CD8-positive, alpha-beta memory T cell (primary cell): ENCODE data around the gene COPB2. TPM values are rescaled to one million over a fixed set of nuclear protein-coding genes. Genes with fewer than 3 reads are reported as not detected.
A peak's percentile ranks its signal among the peaks of the same experiment; 100 is the strongest.

Source experiments
- CTCF ChIA-PET: fragments of 350-600 bp; sonication (Branson Sonifier 250); formaldehyde crosslinking; loops from one replicate; lab custom pipeline; 2021; ENCODE audit warnings: antibody characterized with exemption; lab: Charles Lee
- POLR2A ChIA-PET: fragments of 350-600 bp; sonication (Branson Sonifier 250); formaldehyde crosslinking; loops from one replicate; lab custom pipeline; 2021; ENCODE audit warnings: antibody characterized with exemption; lab: Charles Lee
- DNase-seq, 5 donors: peaks; one replicate each; pipeline versions ENCODE4 v3.0.0 to v3.0.0-alpha.2; 2020 to 2022; ENCODE audit warnings: mixed read lengths in 1 of 5
- H3K27ac ChIP-seq: one replicate; pipeline ENCODE4 v1.7.0; 2013; ENCODE audit warnings: low read depth, mild to moderate bottlenecking, low read length, moderate library complexity
- H3K27me3 ChIP-seq: 2 replicates; pipeline ENCODE4 v1.7.0; 2013; ENCODE audit warnings: low read length, mild to moderate bottlenecking; ENCODE audit not compliant: insufficient read depth, poor library complexity, severe bottlenecking
- H3K36me3 ChIP-seq: 2 replicates; pipeline ENCODE4 v1.7.0; 2013; ENCODE audit warnings: mild to moderate bottlenecking, low read length, moderate library complexity; ENCODE audit not compliant: insufficient read depth
- H3K4me1 ChIP-seq: 2 replicates; pipeline ENCODE4 v1.7.0; 2013; ENCODE audit warnings: mild to moderate bottlenecking, low read length, moderate library complexity; ENCODE audit not compliant: insufficient read depth
- H3K4me3 ChIP-seq: 2 replicates; pipeline ENCODE4 v1.7.0; 2013; ENCODE audit warnings: mild to moderate bottlenecking, low read length
- H3K9me3 ChIP-seq: 2 replicates; pipeline ENCODE4 v1.7.0; 2013; ENCODE audit warnings: mild to moderate bottlenecking, low read length
- H3K27ac Mint-ChIP-seq, 8 donors: one replicate each; pipeline ENCODE4 v1.8.0; 2020 to 2021; ENCODE audit warnings: mixed read lengths in 8 of 8, mild to moderate bottlenecking in 6 of 8, inconsistent platforms in 3 of 8, moderate library complexity in 3 of 8
- H3K27me3 Mint-ChIP-seq, 2 donors: one replicate each; pipeline ENCODE4 v1.8.0; 2020 to 2021; ENCODE audit warnings: mixed read lengths in 2 of 2, mild to moderate bottlenecking in 1 of 2, moderate library complexity in 1 of 2
- H3K36me3 Mint-ChIP-seq, 3 donors: one replicate each; pipeline ENCODE4 v1.8.0; 2020 to 2021; ENCODE audit warnings: mixed read lengths in 3 of 3, inconsistent platforms in 1 of 3, mild to moderate bottlenecking in 1 of 3
- H3K4me1 Mint-ChIP-seq, 3 donors: one replicate each; pipeline ENCODE4 v1.8.0; 2020 to 2021; ENCODE audit warnings: mixed read lengths in 3 of 3, inconsistent platforms in 1 of 3, mild to moderate bottlenecking in 1 of 3
- H3K4me3 Mint-ChIP-seq, 7 donors: one replicate each; pipeline ENCODE4 v1.8.0; 2020 to 2021; ENCODE audit warnings: mixed read lengths in 7 of 7, mild to moderate bottlenecking in 6 of 7, moderate library complexity in 4 of 7, inconsistent platforms in 2 of 7
- H3K9me3 Mint-ChIP-seq, 5 donors: one replicate each; pipeline ENCODE4 v1.8.0; 2020 to 2022; ENCODE audit warnings: mixed read lengths in 5 of 5, mild to moderate bottlenecking in 3 of 5, moderate library complexity in 2 of 5, inconsistent platforms in 1 of 5
- polyA plus RNA-seq: library from polyadenylated mRNA; unstranded; fragments of 300-500 nt; fragmentation: Illumina TruSeq; gene quantifications from one replicate; pipeline ENCODE4 v1.2.3, GENCODE V29; 2021
- total RNA-seq, 2 experiments: library from RNA; stranded (reverse); gene quantifications; one replicate each; pipeline ENCODE4 v1.2.3, GENCODE V29; 2021

COPB2 gene
- total and polyA plus RNA-seq, 3 experiments from 2014 or later = 64.0 to 92.9 (median 91.8) TPM

GRCh38 chr3:139326131-139326530, 63.3 kb downstream of the COPB2 start:
- H3K4me3 Mint-ChIP-seq = no peak overlapping the region
- ChIA-PET POLR2A (no interaction called here), CTCF (interaction anchor here (1.5 kb wide), 1 partner anchor 390 kb away, joined by 6 read pairs; no protein-coding TSS in a partner anchor)
- peaks cover 11% of the 10 kb centered on the region for H3K4me1 ChIP-seq
- H3K36me3 ChIP-seq = no peaks in the 10 kb centered on the region
- H3K4me3 ChIP-seq = no peak overlapping the region
- no peaks in the 10 kb centered on the region for H3K9me3 Mint-ChIP-seq
- peaks cover 14 to 17% of the 10 kb centered on the region in 2 donors for H3K27me3 Mint-ChIP-seq
- DNase-seq = no peak
- no peaks in the 10 kb centered on the region for H3K36me3 Mint-ChIP-seq
- no peaks in the 10 kb centered on the region for H3K9me3 ChIP-seq
- no peaks in the 10 kb centered on the region for H3K27me3 ChIP-seq
- peak overlapping the region in 1 of 8 donors; percentile 51 for H3K27ac Mint-ChIP-seq
- peaks cover 7 to 25% (median 7%) of the 10 kb centered on the region in 3 donors for H3K4me1 Mint-ChIP-seq
- H3K27ac ChIP-seq = no peak overlapping the region

- Histone ChIP-seq H3K27ac (no peak overlapping the region), H3K9me3 (no peaks in the 10 kb centered on the region), H3K4me1 (peaks cover 11% of the 10 kb centered on the region), H3K36me3 (no peaks in the 10 kb centered on the region), H3K27me3 (no peaks in the 10 kb centered on the region), H3K4me3 (no peak overlapping the region)
- ChIA-PET CTCF (interaction anchor here (0.8 to 1.5 kb wide), 2 partner anchors 390 kb away, joined by 3 to 6 read pairs; no protein-coding TSS in a partner anchor), POLR2A (no interaction called here)
- H3K27ac Mint-ChIP-seq = no peak overlapping the region
- peaks cover 12 to 13% of the 10 kb centered on the region in 2 donors for H3K27me3 Mint-ChIP-seq
- peaks cover 7 to 25% (median 7%) of the 10 kb centered on the region in 3 donors for H3K4me1 Mint-ChIP-seq
- H3K4me3 Mint-ChIP-seq = no peak overlapping the region
- DNase-seq = no peak
- H3K9me3 Mint-ChIP-seq = no peaks in the 10 kb centered on the region
- no peaks in the 10 kb centered on the region for H3K36me3 Mint-ChIP-seq
Observed at GRCh38 chr3:139325551-139325950, 63.9 kb downstream of the COPB2 start.

GRCh38 chr3:139324456-139324855, 65.0 kb downstream of the COPB2 start:
- CTCF ChIA-PET = no interaction called here
- Mint-ChIP-seq H3K4me1 (peaks cover 4 to 16% (median 5%) of the 10 kb centered on the region in 3 donors), H3K4me3 (no peak overlapping the region), H3K36me3 (no peaks in the 10 kb centered on the region), H3K27ac (no peak overlapping the region), H3K9me3 (no peaks in the 10 kb centered on the region), H3K27me3 (peaks cover 2 to 9% of the 10 kb centered on the region in 2 donors)
- DNase-seq = no peak
- Histone ChIP-seq H3K9me3 (no peaks in the 10 kb centered on the region), H3K4me3 (no peak overlapping the region), H3K4me1 (peaks cover 7% of the 10 kb centered on the region), H3K27ac (no peak overlapping the region), H3K27me3 (no peaks in the 10 kb centered on the region), H3K36me3 (no peaks in the 10 kb centered on the region)
- POLR2A ChIA-PET = no interaction called here

GRCh38 chr3:139323146-139323545, 66.3 kb downstream of the COPB2 start:
- Mint-ChIP-seq H3K27me3 (peaks cover 4 to 11% of the 10 kb centered on the region in 2 donors), H3K27ac (no peak overlapping the region), H3K4me1 (peaks cover 0 to 4% (median 0%) of the 10 kb centered on the region in 3 donors), H3K9me3 (no peaks in the 10 kb centered on the region), H3K36me3 (no peaks in the 10 kb centered on the region), H3K4me3 (no peak overlapping the region)
- POLR2A ChIA-PET = no interaction called here
- CTCF ChIA-PET = interaction anchor here (1.1 kb wide), 1 partner anchor 387 kb away, joined by 5 read pairs; no protein-coding TSS in a partner anchor
- Histone ChIP-seq H3K9me3 (no peaks in the 10 kb centered on the region), H3K27me3 (no peaks in the 10 kb centered on the region), H3K36me3 (no peaks in the 10 kb centered on the region), H3K27ac (no peak overlapping the region), H3K4me1 (no peaks in the 10 kb centered on the region), H3K4me3 (no peak overlapping the region)
- no peak for DNase-seq

- peak overlapping the region in 1 of 8 donors; percentile 43 for H3K27ac Mint-ChIP-seq
- ChIA-PET POLR2A (no interaction called here), CTCF (interaction anchor here (1.1 kb wide), 1 partner anchor 386 kb away, joined by 5 read pairs; no protein-coding TSS in a partner anchor)
- no peak overlapping the region for H3K4me3 Mint-ChIP-seq
- H3K4me3 ChIP-seq = no peak overlapping the region
- H3K27me3 ChIP-seq = no peaks in the 10 kb centered on the region
- H3K36me3 ChIP-seq = no peaks in the 10 kb centered on the region
- no peaks in the 10 kb centered on the region for H3K9me3 ChIP-seq
- no peak overlapping the region for H3K27ac ChIP-seq
- no peaks in the 10 kb centered on the region for H3K9me3 Mint-ChIP-seq
- peaks cover 7 to 14% of the 10 kb centered on the region in 2 donors for H3K27me3 Mint-ChIP-seq
- DNase-seq = no peak
- no peaks in the 10 kb centered on the region for H3K4me1 Mint-ChIP-seq
- H3K36me3 Mint-ChIP-seq = no peaks in the 10 kb centered on the region
- no peaks in the 10 kb centered on the region for H3K4me1 ChIP-seq
Observed at GRCh38 chr3:139322346-139322745, 67.1 kb downstream of the COPB2 start.

- Histone ChIP-seq H3K36me3 (no peaks in the 10 kb centered on the region), H3K4me1 (no peaks in the 10 kb centered on the region), H3K9me3 (no peaks in the 10 kb centered on the region), H3K4me3 (no peak overlapping the region), H3K27ac (no peak overlapping the region), H3K27me3 (no peaks in the 10 kb centered on the region)
- Mint-ChIP-seq H3K27me3 (peaks cover 13 to 19% of the 10 kb centered on the region in 2 donors), H3K36me3 (no peaks in the 10 kb centered on the region), H3K9me3 (no peaks in the 10 kb centered on the region), H3K4me1 (no peaks in the 10 kb centered on the region), H3K27ac (no peak overlapping the region), H3K4me3 (no peak overlapping the region)
- DNase-seq = no peak
- ChIA-PET CTCF (no interaction called here), POLR2A (no interaction called here)
Observed at GRCh38 chr3:139320551-139321309, 68.7 kb downstream of the COPB2 start.

- Histone ChIP-seq H3K36me3 (no peaks in the 10 kb centered on the region), H3K27me3 (no peaks in the 10 kb centered on the region), H3K27ac (no peak overlapping the region), H3K4me1 (no peaks in the 10 kb centered on the region), H3K9me3 (no peaks in the 10 kb centered on the region), H3K4me3 (no peak overlapping the region)
- no peaks in the 10 kb centered on the region for H3K4me1 Mint-ChIP-seq
- peak overlapping the region in 1 of 8 donors; percentile 2 for H3K27ac Mint-ChIP-seq
- H3K27me3 Mint-ChIP-seq = peaks cover 14 to 25% of the 10 kb centered on the region in 2 donors
- ChIA-PET POLR2A (no interaction called here), CTCF (interaction anchor here (1.3 kb wide), 1 partner anchor 9 kb away, joined by 3 read pairs; no protein-coding TSS in a partner anchor)
- H3K9me3 Mint-ChIP-seq = no peaks in the 10 kb centered on the region
- DNase-seq = no peak
- no peaks in the 10 kb centered on the region for H3K36me3 Mint-ChIP-seq
- H3K4me3 Mint-ChIP-seq = no peak overlapping the region
Observed at GRCh38 chr3:139319428-139320402, 69.7 kb downstream of the COPB2 start.
